Body of pancreas (tissue), 4 donors: ENCODE measurements around the gene SLC24A4.

Source experiments
- POLR2A ChIP-seq, 3 donors: fragments of 450-650 bp; IDR thresholded peaks; one replicate each; pipeline ENCODE4 v1.6.1; 2016; ENCODE audit warnings: antibody characterized with exemption in 3 of 3, mild to moderate bottlenecking in 2 of 3
- TF ChIP-seq, protein P1 (sequence below), 7 experiments: fragments of 450-650 bp in 4 of 7; fragments of 200-600 bp in 3 of 7; sonication (generic) in 3 of 7; IDR thresholded peaks; one replicate each; pipeline ENCODE4 v1.5.1; 2016 to 2019; ENCODE audit warnings: antibody characterized with exemption in 7 of 7

DNA sequence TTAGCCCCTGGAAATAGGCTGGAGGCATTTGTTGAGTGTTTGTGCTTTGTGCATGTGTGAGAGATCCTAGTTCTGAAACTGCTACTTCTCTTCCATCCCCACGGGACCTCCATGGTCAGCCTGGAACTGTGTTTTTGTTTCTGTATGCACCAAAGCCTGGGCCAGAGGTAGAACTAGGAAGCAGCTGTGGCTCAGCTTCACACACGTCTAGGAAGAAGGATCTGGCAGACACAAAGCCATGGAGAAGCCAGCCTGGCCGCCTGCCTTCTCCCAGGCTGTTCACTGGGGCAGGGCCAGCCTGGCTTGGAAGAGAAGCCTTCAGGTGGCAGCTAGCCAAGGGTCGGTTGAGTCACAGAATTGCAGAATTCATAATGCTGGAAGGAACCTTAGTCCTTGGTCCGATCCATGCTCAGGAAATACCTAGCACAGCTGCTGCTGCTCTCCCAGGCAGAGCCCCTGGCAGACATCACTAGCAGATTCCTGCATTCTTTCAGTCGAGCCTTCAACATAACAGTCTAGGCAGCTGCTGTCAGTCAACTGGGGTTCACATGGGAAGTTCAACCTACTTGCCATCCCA lies 217.6 kb downstream of the SLC24A4 start:
- TF ChIP-seq, protein P1, sequence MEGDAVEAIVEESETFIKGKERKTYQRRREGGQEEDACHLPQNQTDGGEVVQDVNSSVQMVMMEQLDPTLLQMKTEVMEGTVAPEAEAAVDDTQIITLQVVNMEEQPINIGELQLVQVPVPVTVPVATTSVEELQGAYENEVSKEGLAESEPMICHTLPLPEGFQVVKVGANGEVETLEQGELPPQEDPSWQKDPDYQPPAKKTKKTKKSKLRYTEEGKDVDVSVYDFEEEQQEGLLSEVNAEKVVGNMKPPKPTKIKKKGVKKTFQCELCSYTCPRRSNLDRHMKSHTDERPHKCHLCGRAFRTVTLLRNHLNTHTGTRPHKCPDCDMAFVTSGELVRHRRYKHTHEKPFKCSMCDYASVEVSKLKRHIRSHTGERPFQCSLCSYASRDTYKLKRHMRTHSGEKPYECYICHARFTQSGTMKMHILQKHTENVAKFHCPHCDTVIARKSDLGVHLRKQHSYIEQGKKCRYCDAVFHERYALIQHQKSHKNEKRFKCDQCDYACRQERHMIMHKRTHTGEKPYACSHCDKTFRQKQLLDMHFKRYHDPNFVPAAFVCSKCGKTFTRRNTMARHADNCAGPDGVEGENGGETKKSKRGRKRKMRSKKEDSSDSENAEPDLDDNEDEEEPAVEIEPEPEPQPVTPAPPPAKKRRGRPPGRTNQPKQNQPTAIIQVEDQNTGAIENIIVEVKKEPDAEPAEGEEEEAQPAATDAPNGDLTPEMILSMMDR (IDR thresholded peaks at IDR 0.05): no peak
- no peak for TF ChIP-seq POLR2A (IDR thresholded peaks at IDR 0.05)
